Forelimb muscle (tissue), 1 donor: ENCODE measurements around the gene PITPNC1. TPM values are rescaled to one million over a fixed set of nuclear protein-coding genes. Genes with fewer than 3 reads are reported as not detected.
"Not testable (repeated sequence)": the region's sequence is repeated elsewhere in the genome, so short reads cannot be mapped to it uniquely, and the experiment has no call there.

Experiments used
- DNase-seq: peaks from one replicate; pipeline ENCODE4 v3.0.0-alpha.2; 2013; ENCODE audit warnings: low read depth
- polyA plus RNA-seq: library from polyadenylated mRNA; unstranded; fragments of 120-200 nt; gene quantifications from one replicate; pipeline ENCODE4 v1.2.1, GENCODE V29; 2013; ENCODE audit not compliant: insufficient read length

PITPNC1 gene
- polyA plus RNA-seq, 1 donor: 9.4 TPM

DNA sequence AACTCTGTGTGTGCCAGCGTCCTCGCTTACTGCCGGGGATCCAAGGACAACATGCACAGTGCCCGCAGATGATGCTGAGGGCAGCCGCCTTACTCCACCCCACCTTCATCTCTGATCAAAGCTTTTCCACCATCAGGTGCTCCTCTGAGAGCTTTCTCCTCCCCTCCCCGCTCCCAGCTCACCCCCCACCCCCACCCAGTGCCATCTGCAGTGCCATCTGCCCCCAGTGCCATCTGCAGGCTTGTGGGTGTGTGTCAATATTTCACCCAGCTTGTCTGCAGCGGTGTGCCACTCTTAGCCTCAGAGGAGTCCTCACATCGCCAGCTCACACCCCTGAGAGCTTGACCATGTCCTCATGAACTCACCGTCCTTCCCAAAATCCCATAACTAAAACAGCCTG is 242.5 kb downstream of the PITPNC1 start:
- no peak for DNase-seq

GRCh38 chr17:67620088-67620487 is 243.0 kb downstream of the PITPNC1 start:
- DNase-seq: no peak

DNA sequence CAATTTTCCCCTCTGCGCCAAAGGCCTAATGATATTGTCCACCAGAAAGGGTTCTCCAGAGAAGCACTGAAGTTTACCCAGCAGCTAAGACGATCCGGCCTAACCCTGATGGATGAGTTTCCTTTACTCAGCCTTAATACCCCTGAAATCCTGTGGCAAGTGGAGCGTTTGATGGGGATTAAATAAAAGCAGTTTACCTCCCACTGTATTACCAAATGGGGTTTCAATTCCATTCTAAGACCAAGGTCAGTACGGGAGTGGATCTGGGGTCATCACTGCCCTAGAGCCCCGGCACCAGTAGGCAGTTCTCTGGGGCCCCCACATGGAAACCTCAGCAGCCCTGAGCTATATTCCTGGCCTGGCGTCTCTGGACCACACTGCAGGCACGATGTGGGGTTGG is 243.6 kb downstream of the PITPNC1 start:
- DNase-seq: no peak

GRCh38 chr17:67623767-67624166 is 246.7 kb downstream of the PITPNC1 start:
- no peak for DNase-seq

DNA sequence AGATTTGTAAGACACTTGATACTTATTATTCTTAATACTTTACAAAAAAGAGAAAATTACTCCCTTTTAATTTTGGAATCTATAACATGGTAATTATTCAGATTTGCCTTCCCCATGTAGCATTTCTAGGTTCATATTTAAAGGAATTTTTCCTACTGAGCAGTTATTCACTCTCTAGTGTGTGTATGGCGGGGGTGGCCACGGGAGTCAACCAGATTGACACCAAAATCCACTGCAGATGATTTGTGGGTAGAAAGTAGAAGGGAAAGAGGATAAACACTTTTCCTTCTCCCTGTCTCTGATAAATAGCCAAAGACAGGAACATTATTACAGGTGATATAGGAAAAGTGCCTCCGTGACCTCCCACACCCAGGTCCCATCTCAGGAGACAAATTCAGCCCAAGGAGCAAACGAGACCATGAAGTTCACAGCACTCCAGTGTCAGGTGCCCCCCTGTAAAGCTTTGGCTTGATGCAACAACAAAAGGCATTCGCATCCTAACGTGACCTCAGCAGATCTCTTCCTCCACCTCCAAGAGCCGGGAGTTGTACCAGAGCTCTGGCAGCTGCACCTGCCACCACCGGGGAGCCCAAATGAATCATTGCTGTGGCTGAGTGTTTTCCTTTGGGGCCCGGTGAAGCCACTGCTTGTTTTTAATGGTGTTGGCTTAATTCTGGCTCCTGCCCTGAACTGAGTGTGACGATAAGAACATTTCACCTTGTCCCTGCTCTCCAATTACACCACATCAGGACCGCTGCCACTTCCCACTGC is 248.0 kb downstream of the PITPNC1 start:
- DNase-seq: no peak

- DNase-seq: no peak
Measured at GRCh38 chr17:67625971-67626370, 248.9 kb downstream of the PITPNC1 start.

DNA sequence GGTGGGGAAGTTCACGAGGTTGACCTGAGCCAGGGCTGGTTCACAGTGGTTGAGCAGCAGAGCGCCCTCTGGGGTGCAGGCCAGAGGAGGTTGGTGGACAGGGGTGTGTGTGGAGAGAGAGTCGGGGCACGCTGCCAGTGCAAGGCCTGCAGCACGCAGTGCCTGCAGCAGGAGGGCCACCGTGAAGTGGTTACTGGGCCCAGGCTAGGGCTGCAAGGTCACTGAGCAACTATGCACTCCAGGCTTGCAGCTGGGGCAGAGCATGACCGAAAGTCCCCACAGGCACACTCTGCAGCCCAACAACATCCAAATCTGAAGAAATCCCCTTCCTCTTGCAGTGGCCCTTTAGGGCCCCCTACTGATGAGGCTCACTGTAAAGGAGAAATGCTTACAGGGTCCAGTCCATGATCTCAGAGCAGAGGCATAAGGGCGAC is 251.5 kb downstream of the PITPNC1 start:
- no peak for DNase-seq

DNA sequence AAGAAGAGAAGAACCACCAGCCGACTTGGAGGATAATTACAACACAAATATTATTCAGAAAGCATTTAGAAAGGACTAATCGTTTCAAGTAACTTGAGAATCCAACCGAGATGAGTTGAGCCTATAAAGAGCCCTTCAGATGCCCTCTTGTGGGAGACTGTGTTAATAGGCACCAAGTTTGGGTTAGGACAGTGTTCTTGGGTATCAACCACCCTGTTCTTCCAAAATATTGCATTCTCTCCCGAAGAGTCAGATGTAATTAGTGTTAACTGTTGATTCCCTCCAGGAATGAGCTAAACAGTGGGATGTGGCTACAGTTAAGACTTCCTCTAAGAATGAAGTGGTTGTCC is 252.9 kb downstream of the PITPNC1 start:
- no peak for DNase-seq

DNA sequence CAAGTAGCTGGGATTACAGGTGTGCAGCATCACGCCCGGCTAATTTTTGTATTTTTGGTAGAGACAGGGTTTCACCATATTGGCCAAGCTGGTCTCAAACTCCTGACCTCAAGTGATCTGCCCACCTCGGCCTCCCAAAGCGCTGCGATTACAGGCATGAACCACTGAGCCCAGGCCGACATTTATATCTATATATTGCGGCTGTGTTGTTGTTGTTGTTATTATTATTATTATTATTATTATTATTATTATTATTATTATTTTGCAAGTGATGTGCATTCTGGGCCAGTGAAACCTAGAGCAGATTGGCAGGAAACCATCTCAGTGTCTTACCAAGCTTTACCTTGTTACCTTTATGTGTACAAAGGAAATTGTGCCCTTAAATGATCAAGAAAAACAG is 253.8 kb downstream of the PITPNC1 start:
- DNase-seq: not testable (repeated sequence)

GRCh38 chr17:67632141-67632540 is 255.1 kb downstream of the PITPNC1 start:
- no peak for DNase-seq

DNA sequence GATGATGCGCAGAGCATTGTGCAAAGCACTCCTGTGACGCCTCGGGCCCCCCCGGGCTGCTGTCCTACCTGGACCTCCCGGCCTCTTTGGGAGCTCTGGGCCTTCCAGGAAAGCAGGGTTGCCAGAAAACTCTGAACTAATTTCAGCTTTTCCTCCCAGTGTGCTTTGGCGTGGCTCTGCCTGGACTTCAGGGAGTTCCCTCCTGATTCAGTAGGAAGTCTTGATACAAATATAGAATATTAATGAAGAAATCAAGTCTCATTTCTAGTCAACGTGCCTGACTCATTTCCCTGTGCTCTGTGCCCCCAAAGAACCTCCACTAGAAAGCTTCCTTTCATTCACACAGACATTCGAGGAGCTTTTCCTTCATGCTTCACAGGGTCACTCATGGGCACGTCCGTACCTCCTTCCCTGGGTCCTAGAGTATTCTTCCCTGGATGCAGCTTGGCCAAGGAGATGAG is 256.7 kb downstream of the PITPNC1 start:
- no peak for DNase-seq

DNA sequence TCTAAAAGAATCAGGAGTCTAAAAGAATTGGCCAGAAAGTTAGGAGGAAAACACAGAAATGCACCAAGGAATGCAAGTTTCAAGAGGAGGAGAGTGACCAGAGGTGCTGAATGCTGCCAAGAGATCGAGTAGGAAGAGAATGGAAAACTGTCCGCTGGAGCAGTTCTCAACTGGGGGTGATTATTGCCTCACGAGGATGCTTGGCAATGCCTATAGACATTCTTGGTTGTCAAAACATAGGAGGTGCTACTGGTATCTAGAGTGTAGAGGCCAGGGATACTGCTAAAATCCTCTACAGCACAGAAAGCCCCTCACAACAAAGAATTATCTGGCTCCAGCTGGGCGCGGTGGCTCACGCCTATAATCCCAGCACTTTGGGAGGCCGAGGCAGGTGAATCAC is 258.6 kb downstream of the PITPNC1 start:
- DNase-seq: no peak

GRCh38 chr17:67636312-67636711 is 259.2 kb downstream of the PITPNC1 start:
- DNase-seq: no peak

- no peak for DNase-seq
Measured at GRCh38 chr17:67636834-67637520, 259.9 kb downstream of the PITPNC1 start.

DNA sequence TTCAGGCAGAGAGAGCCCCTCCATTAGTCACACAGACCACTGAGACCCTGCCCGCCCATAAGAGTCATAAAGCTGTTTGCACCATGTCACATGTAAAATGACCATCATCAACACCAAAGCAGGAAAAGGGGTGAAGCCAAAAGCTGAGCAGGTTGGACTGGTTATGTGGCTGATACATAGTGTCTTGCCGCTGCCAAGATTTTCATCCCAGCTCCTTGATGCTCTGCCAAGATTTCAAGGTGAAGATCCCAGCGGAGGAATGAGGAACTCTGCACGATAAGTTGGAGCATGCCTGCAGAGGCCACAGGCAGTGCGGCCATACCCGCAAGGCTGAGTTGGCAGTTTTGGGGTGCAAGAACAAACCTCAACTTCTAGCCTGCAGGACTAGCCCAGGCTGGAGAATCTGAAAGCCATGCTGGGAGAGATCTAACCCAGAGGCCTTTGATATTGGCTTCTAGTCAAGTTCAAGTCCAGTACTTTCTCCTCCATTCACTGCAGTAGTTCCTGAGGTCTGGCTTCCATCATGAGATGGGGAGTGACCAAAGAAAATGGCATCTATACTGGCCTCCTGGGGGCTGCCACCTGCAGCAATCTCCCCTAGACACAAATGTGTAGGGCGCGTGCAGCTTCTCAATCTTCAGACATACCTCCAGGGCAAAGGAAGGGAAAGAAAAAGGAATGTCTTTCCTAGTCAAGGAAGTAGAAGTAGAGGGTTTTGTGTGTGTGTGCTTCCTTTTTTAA is 261.0 kb downstream of the PITPNC1 start:
- DNase-seq: no peak

GRCh38 chr17:67638871-67639270 is 261.8 kb downstream of the PITPNC1 start:
- no peak for DNase-seq

DNA sequence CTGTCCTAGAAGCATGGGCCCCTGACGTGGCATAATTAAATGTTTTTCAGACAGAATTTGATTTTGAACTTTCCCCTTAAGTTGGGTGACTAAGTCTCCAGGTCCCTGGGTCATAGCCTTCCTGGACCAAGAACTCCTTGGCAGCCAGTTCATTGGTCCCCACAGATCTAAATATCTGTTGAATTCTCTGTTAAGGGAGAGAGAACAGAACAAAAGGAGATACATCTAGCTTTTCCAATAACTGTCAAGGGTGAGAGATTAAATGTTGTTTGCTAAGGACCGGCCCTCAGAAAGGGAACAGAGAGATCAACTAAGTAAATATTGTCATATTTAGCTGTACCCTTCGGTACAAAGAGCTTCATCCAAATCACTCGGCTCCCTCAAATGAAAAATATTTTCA is 262.5 kb downstream of the PITPNC1 start:
- no peak for DNase-seq

DNA sequence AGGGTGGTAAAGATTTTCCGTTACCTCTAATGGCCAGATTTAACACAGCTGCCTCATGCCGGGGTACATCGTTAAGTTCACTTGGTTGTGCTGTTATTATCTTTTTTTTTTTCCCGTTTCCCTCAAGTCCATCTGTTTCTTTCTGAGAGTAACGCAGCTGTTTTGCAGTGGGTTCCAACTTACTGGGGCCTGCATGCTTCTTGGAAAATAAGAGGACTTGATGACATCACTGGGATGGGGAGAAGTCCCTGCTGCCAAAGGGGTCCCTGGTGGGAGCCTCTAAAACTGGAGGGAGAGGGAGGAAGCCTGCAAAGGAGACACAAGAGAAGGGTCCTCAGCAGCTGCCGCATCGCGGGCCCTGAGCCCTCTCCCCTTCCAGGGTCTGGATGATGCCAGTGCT is 262.9 kb downstream of the PITPNC1 start:
- peak; percentile 53 for DNase-seq

DNA sequence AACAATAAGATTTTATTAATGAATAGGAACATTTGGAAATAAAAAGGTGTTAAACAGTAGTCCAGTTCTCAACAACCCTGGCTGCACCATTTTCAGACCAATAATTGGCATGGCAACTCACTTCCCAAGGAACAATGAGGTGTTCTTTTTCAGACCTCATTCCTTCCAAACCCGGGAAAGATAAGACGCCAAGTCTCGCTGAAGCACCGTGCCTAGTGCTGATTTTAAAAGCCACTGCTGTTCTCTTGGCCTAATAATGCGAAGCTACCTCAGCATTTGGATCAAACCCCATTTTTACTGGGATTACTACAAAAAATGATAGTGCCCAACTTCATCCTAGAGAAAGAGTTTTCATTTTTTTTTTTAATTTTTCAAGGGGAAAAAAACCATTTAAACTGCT is 265.4 kb downstream of the PITPNC1 start:
- no peak for DNase-seq

DNA sequence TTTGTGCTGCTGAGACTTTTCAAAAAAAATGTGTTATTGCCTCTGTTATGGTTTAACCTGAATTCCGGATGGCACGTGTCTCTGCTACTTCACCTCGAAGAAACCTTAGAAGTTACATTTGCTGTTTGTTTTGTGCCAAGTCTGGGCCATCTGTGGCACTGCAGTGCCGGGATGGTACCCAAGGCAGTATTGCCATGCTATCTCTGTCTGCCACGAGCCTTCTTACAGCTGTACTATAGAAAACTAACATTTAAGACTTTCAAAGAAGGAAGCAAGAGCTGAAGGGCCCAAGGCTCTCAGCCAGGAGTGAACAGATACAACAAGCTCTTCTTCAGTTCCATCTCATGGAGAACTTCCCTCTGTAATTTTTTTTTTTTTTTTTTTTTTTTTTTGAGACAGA is 267.0 kb downstream of the PITPNC1 start:
- no peak for DNase-seq

- not testable (repeated sequence) for DNase-seq
Measured at GRCh38 chr17:67645195-67645594, 268.1 kb downstream of the PITPNC1 start.

DNA sequence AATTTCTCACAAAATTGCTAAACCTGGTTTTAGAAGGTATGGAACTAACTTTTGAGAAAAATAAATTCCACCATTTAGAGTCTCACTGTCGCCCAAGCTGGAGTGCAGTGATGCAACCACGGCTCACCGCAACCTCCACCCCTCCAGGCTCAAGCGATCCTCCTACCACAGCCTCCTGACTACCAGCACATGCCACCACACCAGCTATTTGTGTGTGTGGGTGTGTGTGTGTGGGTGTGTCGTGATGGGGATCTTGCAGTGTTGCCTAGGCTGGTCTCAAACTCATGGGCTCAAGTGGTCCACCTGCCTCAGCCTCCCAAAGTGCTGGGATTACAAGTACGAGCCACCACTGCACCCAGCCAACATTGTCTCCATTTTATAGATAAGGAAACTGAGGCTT is 269.4 kb downstream of the PITPNC1 start:
- no peak for DNase-seq

- DNase-seq: no peak
Measured at GRCh38 chr17:67647482-67647881, 270.4 kb downstream of the PITPNC1 start.
